ENCODE data around the gene RPL10A.

RPL10A gene

GRCh38 chr6:35493307-35493983 is 25.2 kb downstream of the RPL10A start:
- no peak for DNase-seq

- DNase-seq: no peak
These were observed 26.0 kb downstream of the RPL10A start for GRCh38 chr6:35494161-35494563.

GRCh38 chr6:35495258-35496035 is 27.2 kb downstream of the RPL10A start:
- DNase-seq: no peak

GRCh38 chr6:35496036-35496840 is 28.0 kb downstream of the RPL10A start:
- no peak for DNase-seq

GRCh38 chr6:35496841-35497570 is 28.8 kb downstream of the RPL10A start, which contains the start of gene TEAD3:
TSS of gene TEAD3 (minus strand) at chr6:35497079.
- no peak for DNase-seq

GRCh38 chr6:35497571-35498421 is 29.6 kb downstream of the RPL10A start:
- DNase-seq: no peak

GRCh38 chr6:35498422-35499067 is 30.3 kb downstream of the RPL10A start:
- no peak for DNase-seq

- DNase-seq: no peak
These were observed 31.2 kb downstream of the RPL10A start for GRCh38 chr6:35499372-35499771.

- DNase-seq: no peak
These were observed 32.6 kb downstream of the RPL10A start for GRCh38 chr6:35500782-35501181.

GRCh38 chr6:35501784-35502183 is 33.6 kb downstream of the RPL10A start:
- DNase-seq: no peak

- DNase-seq: no peak
These were observed 35.3 kb downstream of the RPL10A start for GRCh38 chr6:35503534-35503933.

GRCh38 chr6:35505999-35506412 is 37.8 kb downstream of the RPL10A start:
- DNase-seq: no peak

- DNase-seq: no peak
These were observed 38.3 kb downstream of the RPL10A start for GRCh38 chr6:35506536-35506935.

- no peak for DNase-seq
These were observed 39.0 kb downstream of the RPL10A start for GRCh38 chr6:35507221-35507620.

GRCh38 chr6:35508027-35508426 is 39.8 kb downstream of the RPL10A start:
- DNase-seq: no peak

GRCh38 chr6:35508542-35508941 is 40.3 kb downstream of the RPL10A start:
- DNase-seq: no peak

GRCh38 chr6:35510916-35511561 is 42.8 kb downstream of the RPL10A start:
- DNase-seq: no peak

GRCh38 chr6:35511562-35511941 is 43.4 kb downstream of the RPL10A start:
- DNase-seq: no peak

- DNase-seq: no peak
These were observed 43.8 kb downstream of the RPL10A start for GRCh38 chr6:35512006-35512405.

GRCh38 chr6:35512740-35513139 is 44.5 kb downstream of the RPL10A start, which contains the start of gene TULP1:
TSS of gene TULP1 (minus strand) at chr6:35512896. CDS start at chr6:35512858, 38 bp downstream.
- no peak for DNase-seq

GRCh38 chr6:35514587-35514986 is 46.4 kb downstream of the RPL10A start:
- no peak for DNase-seq
